ENCODE data around the gene NEURL4.
"Not testable (repeated sequence)": the region's sequence is repeated elsewhere in the genome, so short reads cannot be mapped to it uniquely, and the experiment has no call there.

DNA sequence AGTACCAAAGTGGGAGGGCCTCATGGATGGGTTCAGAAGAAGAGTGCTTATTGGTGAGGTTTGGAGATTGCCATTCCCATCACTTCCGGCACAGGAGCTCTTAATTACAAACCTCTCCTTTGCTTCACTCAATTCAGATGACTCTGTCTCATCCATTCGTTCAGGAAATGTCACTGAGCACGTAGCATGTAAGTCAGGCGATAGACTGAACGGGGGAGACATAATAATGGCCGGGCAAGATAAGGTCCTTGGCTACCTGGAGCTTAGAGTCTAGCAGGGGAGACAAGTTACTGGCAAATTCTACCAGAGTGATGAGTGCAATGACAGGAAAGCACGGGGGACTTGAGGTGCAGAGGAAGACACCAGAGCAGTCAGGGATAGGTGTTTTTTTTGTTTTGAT, 36.8 kb upstream of the NEURL4 start:
- TF ChIP-seq, protein P1, sequence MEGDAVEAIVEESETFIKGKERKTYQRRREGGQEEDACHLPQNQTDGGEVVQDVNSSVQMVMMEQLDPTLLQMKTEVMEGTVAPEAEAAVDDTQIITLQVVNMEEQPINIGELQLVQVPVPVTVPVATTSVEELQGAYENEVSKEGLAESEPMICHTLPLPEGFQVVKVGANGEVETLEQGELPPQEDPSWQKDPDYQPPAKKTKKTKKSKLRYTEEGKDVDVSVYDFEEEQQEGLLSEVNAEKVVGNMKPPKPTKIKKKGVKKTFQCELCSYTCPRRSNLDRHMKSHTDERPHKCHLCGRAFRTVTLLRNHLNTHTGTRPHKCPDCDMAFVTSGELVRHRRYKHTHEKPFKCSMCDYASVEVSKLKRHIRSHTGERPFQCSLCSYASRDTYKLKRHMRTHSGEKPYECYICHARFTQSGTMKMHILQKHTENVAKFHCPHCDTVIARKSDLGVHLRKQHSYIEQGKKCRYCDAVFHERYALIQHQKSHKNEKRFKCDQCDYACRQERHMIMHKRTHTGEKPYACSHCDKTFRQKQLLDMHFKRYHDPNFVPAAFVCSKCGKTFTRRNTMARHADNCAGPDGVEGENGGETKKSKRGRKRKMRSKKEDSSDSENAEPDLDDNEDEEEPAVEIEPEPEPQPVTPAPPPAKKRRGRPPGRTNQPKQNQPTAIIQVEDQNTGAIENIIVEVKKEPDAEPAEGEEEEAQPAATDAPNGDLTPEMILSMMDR (IDR thresholded peaks at IDR 0.05; ENCODE audit: low read depth, low read length): not testable (repeated sequence)
- TF ChIP-seq EZH2phosphoT487 (IDR thresholded peaks at IDR 0.05; ENCODE audit: low read depth): not testable (repeated sequence)
